HG02840 (cell line): ENCODE data around the gene OGFOD2.

Source experiments
- ATAC-seq: cut with Tn5 transposase; IDR thresholded peaks from one replicate; pipeline ENCODE4 v1.9.1; 2021; ENCODE audit warnings: mild to moderate bottlenecking, moderate library complexity, moderate number of reproducible peaks; ENCODE audit not compliant: unreplicated experiment, low FRiP score

The OGFOD2 gene

DNA sequence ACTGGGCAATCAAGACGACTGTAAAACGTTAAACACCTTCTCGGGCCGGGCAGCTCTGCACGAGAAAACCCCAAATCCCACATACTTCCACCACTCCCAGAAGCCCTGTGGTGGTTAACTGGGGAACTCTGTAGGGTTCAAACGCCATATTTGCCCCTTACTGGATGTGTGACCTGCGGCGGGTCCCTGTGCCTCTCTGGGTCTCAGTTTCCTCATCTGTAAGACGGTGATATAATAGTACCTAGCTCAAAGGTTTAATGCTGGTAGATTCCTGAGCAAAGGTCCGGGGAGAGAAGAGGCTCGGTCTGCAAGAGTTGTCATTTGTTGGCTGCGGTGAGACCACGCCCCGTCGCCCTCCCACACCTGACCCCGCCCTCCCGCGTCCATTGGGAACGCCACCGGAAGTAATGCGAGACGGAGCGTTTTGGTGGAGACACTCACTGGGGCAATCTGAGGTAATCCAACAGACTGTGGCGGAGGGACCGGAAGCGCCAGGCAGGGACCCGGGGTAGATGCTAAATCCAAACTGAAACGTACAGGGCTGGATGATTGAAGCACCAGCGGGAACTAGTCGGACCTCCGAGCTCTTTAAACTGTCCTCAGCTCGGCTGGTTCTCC is 661 bp upstream of the OGFOD2 start:
- peak; percentile 84 for ATAC-seq

DNA sequence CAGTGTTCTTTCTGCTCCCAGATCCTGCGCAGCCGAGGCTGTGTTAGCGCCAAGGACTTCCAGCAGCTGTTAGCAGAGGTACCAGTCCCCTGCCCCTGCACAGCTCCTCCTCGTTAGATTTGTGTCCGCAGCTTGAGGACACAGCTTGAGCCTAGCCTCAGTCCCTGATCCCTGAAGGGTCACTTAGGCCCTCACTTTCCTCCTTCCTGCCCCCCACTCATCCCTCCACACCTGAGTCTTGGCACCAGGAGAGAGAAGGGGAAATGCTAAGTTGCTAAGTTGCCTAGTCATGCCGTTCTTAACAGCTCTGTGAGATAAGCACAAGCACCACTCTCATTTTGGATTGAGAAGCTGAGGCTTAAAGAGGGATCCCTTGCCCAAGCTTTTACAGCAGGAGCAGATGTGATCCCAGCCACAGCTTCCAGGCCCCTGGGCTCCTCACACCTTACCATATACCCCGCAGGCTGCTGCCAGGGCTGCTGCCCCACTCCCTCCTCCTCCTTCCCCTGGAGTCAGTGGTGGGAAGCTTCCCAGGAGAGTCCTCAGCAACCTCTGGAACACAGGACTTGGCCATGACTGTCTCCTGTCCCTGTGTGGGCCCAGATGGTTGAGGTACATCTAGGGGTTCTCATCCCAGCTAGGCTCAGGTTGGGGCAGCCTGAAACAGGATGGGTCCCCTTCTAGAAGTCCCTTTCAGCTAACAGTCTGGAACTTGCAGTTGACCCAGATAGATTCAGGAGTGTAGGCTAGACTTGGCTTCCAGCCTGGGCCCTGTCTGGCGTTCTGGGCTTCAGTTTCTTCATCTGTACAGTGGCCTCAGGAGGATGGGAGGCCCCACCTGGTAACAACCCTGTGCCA is 975 bp downstream of the OGFOD2 start:
- no peak for ATAC-seq

DNA sequence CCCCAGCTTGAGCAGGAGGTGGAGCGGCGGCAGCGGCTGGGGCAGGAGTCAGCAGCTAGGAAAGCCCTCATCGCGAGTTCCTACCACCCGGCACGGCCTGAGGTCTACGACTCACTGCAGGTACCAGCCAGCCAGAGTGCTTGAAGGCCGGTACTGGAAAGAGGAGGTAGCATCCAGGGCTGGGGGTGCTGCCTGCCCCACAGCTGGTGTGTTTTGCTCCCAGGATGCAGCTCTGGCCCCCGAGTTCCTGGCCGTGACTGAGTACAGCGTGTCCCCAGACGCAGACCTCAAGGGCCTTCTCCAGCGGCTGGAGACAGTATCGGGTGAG is 1.6 kb downstream of the OGFOD2 start:
- ATAC-seq, result no peak

GRCh38 chr12:122977153-122977552 is 2.1 kb downstream of the OGFOD2 start:
- ATAC-seq, result no peak

GRCh38 chr12:122977655-122978392 is 2.8 kb downstream of the OGFOD2 start:
- ATAC-seq, result no peak

GRCh38 chr12:122978507-122978955 is 3.5 kb downstream of the OGFOD2 start:
- no peak for ATAC-seq

GRCh38 chr12:122979001-122979907 is 4.2 kb downstream of the OGFOD2 start:
- ATAC-seq, result no peak

DNA sequence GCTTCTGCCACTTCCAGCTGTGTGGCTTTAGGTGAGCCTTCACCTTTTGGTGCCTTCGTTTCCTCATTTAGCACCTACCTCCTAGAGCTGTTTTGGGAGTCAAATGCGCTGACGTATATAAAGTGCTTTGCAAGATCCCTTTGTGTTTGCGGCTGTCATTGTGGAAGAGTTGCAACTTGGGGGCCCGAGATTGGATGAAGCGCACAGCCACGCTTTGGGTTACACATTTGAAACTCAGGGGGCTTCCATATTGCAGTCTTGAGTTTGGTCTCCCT is 4.8 kb downstream of the OGFOD2 start:
- no peak for ATAC-seq

GRCh38 chr12:122980183-122981035 is 5.4 kb downstream of the OGFOD2 start, which contains the start of gene ARL6IP4:
ARL6IP4 (plus strand) TSS chr12:122980681; CDS start chr12:122981140, 459 bp downstream.
- peak; percentile 52 for ATAC-seq

- no peak for ATAC-seq
These were observed 6.0 kb downstream of the OGFOD2 start for GRCh38 chr12:122981036-122981471.

- ATAC-seq, result no peak
These were observed 6.8 kb downstream of the OGFOD2 start for GRCh38 chr12:122981587-122982476.

- no peak for ATAC-seq
These were observed 7.4 kb downstream of the OGFOD2 start for GRCh38 chr12:122982477-122982815.

- ATAC-seq, result no peak
These were observed 8.1 kb downstream of the OGFOD2 start for GRCh38 chr12:122982963-122983788.

- no peak for ATAC-seq
These were observed 8.9 kb downstream of the OGFOD2 start for GRCh38 chr12:122983789-122984515.

DNA sequence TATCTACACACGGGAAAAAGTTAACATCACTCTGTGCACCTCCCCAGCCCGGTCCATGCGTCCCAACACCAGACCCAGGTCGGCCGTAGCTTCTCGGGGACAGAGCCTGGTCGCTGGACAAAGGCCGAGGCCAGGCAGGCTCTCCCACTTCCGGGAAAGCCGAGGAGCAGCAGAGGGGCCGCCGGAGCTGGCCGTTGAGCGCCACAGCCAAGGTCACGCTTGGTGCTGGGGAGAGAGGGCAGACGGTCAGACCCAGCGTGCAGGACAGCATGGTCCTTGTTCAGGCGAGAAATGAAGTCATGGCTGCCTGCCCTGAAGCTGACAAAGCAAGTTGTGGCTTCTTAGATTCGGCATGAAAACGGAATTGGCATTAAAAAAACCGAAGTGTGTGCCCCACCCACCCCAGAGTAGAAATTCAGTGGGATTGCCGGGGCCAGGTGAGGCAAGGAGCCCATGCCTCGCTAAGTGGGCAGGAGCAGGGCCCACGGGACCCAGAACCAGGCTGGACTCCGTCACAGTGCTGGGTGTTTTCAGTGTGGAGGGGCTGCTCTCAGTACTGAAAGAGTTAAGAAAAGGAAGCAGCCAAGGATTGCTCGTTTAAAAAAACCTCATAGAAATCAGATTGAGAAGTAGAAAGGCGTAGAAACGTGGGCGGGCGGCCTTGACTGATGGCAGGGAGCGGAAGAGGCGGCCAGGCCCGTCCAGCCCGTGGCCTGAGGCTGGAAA is 9.7 kb downstream of the OGFOD2 start:
- ATAC-seq, result no peak
